IMR-90 (cell line): Measurements from ENCODE around the gene BMP2K. TPM values are rescaled to one million over a fixed set of nuclear protein-coding genes. Genes with fewer than 3 reads are reported as not detected.
"Not testable (repeated sequence)": the region's sequence is repeated elsewhere in the genome, so short reads cannot be mapped to it uniquely, and the experiment has no call there.

Source experiments
- ATAC-seq: fragments of 200-7000 bp; cut with Tn5 transposase; 2 replicates; pipeline ENCODE4 v1.9.1; 2020; ENCODE audit warnings: low read depth, mild to moderate bottlenecking, moderate library complexity
- BruUV-seq: library from RNA; stranded (reverse); fragments of 400-500 nt; replicated peaks from 2 replicates; lab custom pipeline; 2021; lab: Mats Ljungman, UMichigan
- CTCF ChIA-PET: fragments of 300-600 bp; formaldehyde crosslinking; extraction: SDS; loops from one replicate; lab custom pipeline; 2021; ENCODE audit warnings: antibody characterized with exemption; lab: Yijun Ruan, JAX
- POLR2A ChIA-PET: fragments of 300-600 bp; sonication (Branson Sonifier 250); formaldehyde crosslinking; loops from one replicate; lab custom pipeline; 2022; ENCODE audit warnings: antibody characterized with exemption; ENCODE audit not compliant: unreplicated experiment; lab: Charles Lee
- DNase-seq: peaks from one replicate; pipeline ENCODE4 v3.0.0; 2013
- H2AFZ ChIP-seq: replicated peaks from 2 replicates; pipeline ENCODE3; 2013; ENCODE audit warnings: low read length, mild to moderate bottlenecking; ENCODE audit not compliant: poor library complexity
- H2AK5ac ChIP-seq: 2 replicates; pipeline ENCODE4 v1.6.1; 2013; ENCODE audit warnings: low read depth, low read length, inconsistent platforms
- H2AK9ac ChIP-seq: replicated peaks from 2 replicates; pipeline ENCODE3; 2013; ENCODE audit warnings: mild to moderate bottlenecking, low read depth, low read length, moderate library complexity; ENCODE audit not compliant: poor library complexity
- H2BK120ac ChIP-seq: 2 replicates; pipeline ENCODE4 v1.6.1; 2013; ENCODE audit warnings: low read depth, low read length, inconsistent platforms
- H2BK15ac ChIP-seq: 3 replicates; pipeline ENCODE4 v1.6.1; 2013; ENCODE audit warnings: low read depth, low read length, inconsistent platforms
- H2BK20ac ChIP-seq: 2 replicates; pipeline ENCODE4 v1.6.1; 2013; ENCODE audit warnings: low read depth, mild to moderate bottlenecking, inconsistent platforms, low read length, moderate library complexity
- H2BK5ac ChIP-seq: 2 replicates; pipeline ENCODE4 v1.6.1; 2013; ENCODE audit warnings: mild to moderate bottlenecking, low read depth, low read length, inconsistent platforms; ENCODE audit not compliant: poor library complexity, severe bottlenecking
- H3K14ac ChIP-seq: replicated peaks from 2 replicates; pipeline ENCODE4 v1.6.1; 2013; ENCODE audit warnings: low read depth, low read length, inconsistent platforms
- H3K18ac ChIP-seq: 2 replicates; pipeline ENCODE4 v1.6.1; 2013; ENCODE audit warnings: low read depth, low read length, control low read depth
- H3K23ac ChIP-seq: 2 replicates; pipeline ENCODE4 v1.6.1; 2013; ENCODE audit warnings: low read depth, low read length, inconsistent platforms
- H3K27ac ChIP-seq: 2 replicates; pipeline ENCODE4 v1.5.1; 2013; ENCODE audit warnings: mild to moderate bottlenecking, control low read depth, low read length; ENCODE audit not compliant: insufficient read depth
- H3K27me3 ChIP-seq: 2 replicates; pipeline ENCODE4 v1.6.1; 2013; ENCODE audit warnings: low read length; ENCODE audit not compliant: control insufficient read depth, insufficient read depth
- H3K36me3 ChIP-seq: 2 replicates; pipeline ENCODE4 v1.6.1; 2013; ENCODE audit warnings: low read length, mixed read lengths; ENCODE audit not compliant: control insufficient read depth, insufficient read depth
- H3K4ac ChIP-seq: 2 replicates; pipeline ENCODE4 v1.6.1; 2013; ENCODE audit warnings: low read depth, low read length, inconsistent platforms
- H3K4me1 ChIP-seq: 2 replicates; pipeline ENCODE4 v1.6.1; 2013; ENCODE audit warnings: low read length, mixed read lengths; ENCODE audit not compliant: control insufficient read depth, insufficient read depth
- H3K4me2 ChIP-seq: 2 replicates; pipeline ENCODE4 v1.6.1; 2013; ENCODE audit warnings: low read depth, mild to moderate bottlenecking, control low read depth, low read length, moderate library complexity
- H3K4me3 ChIP-seq: 2 replicates; pipeline ENCODE4 v1.5.1; 2013; ENCODE audit warnings: low read depth, mild to moderate bottlenecking, control low read depth, low read length, moderate library complexity; ENCODE audit not compliant: insufficient read depth
- H3K56ac ChIP-seq: 2 replicates; pipeline ENCODE4 v1.6.1; 2013; ENCODE audit warnings: low read length, inconsistent platforms; ENCODE audit not compliant: insufficient read depth; ENCODE audit errors: extremely low read depth
- H3K79me1 ChIP-seq, 2 experiments: 2 replicates each; pipeline ENCODE4 v1.6.1; 2013; ENCODE audit warnings: low read length in 2 of 2, inconsistent platforms in 1 of 2, low read depth in 1 of 2
- H3K9ac ChIP-seq: 2 replicates; pipeline ENCODE4 v1.6.1; 2013; ENCODE audit warnings: low read depth, low read length, control low read depth
- H3K9me1 ChIP-seq: 2 replicates; pipeline ENCODE4 v1.6.1; 2013; ENCODE audit warnings: low read length, inconsistent platforms; ENCODE audit not compliant: insufficient read depth
- H3K9me3 ChIP-seq: 2 replicates; pipeline ENCODE4 v1.6.1; 2013; ENCODE audit warnings: low read length; ENCODE audit not compliant: control insufficient read depth, insufficient read depth
- H4K20me1 ChIP-seq: 2 replicates; pipeline ENCODE4 v1.6.1; 2013; ENCODE audit warnings: low read length, inconsistent platforms; ENCODE audit not compliant: insufficient read depth
- H4K5ac ChIP-seq: 2 replicates; pipeline ENCODE4 v1.6.1; 2013; ENCODE audit warnings: mild to moderate bottlenecking, low read depth, low read length, control low read depth
- H4K8ac ChIP-seq, 2 experiments: 2 replicates each; pipeline ENCODE4 v1.6.1; 2013; ENCODE audit warnings: low read depth in 2 of 2, low read length in 2 of 2, control low read depth in 1 of 2, inconsistent platforms in 1 of 2
- H4K91ac ChIP-seq: 2 replicates; pipeline ENCODE4 v1.6.1; 2013; ENCODE audit warnings: low read depth, low read length, inconsistent platforms; ENCODE audit not compliant: insufficient read depth
- WGBS, 2 experiments: methylation state at CpG; one replicate each; pipeline versions ENCODE4 v1.1.5 to v1.1.7; 2013; ENCODE audit warnings: missing lambda C conversion rate in 2 of 2; ENCODE audit not compliant: insufficient read length in 1 of 2; ENCODE audit errors: extremely low coverage in 2 of 2; 5-methylcytosine and 5-hydroxymethylcytosine counted together
- dilution Hi-C: fragments of 300-500 bp; cut with HindIII; formaldehyde crosslinking; loops from one replicate; pipeline ENCODE4 v1.14.3; 2018; ENCODE audit warnings: low sequenced_read_pairs; ENCODE audit not compliant: unreplicated experiment
- in situ Hi-C: fragments of 300-500 bp; cut with MboI; formaldehyde crosslinking; loops from 3 replicates; pipeline ENCODE4 v1.14.3; 2019; ENCODE audit warnings: low sequenced_read_pairs, inconsistent platforms, mixed read lengths
- intact Hi-C: fragments of 100-400 bp; cut with micrococcal nuclease; formaldehyde crosslinking; loops from 2 replicates; pipeline ENCODE4 v1.10.0; 2022
- polyA plus RNA-seq, 3 experiments: library from polyadenylated mRNA; depleted of rRNA; stranded (reverse); fragments of >200 nt; gene quantifications; 2 replicates each; pipeline ENCODE4 v1.2.3, GENCODE V29; 2012; ENCODE audit warnings: low replicate concordance in 1 of 3
- total RNA-seq: library from RNA; depleted of rRNA; stranded (reverse); fragments of >200 nt; gene quantifications from 2 replicates; pipeline ENCODE4 v1.2.3, GENCODE V29; 2012

Gene BMP2K
- total and polyA plus RNA-seq, 2 of the 4 experiments (the other 2 are of a cell fraction) = 15.8 to 46.1 TPM

GRCh38 chr4:78908974-78909373 lies 132.8 kb downstream of the BMP2K start:
- H2BK15ac ChIP-seq, intact Hi-C loops, CTCF ChIA-PET, H3K36me3 ChIP-seq, H3K4me3 ChIP-seq, H2BK5ac ChIP-seq, H3K9ac ChIP-seq, H2AK9ac ChIP-seq, H2BK20ac ChIP-seq, H3K9me1 ChIP-seq, H3K27ac ChIP-seq, H4K20me1 ChIP-seq, H4K5ac ChIP-seq, H3K27me3 ChIP-seq, H2AFZ ChIP-seq, H3K79me1 ChIP-seq, H3K23ac ChIP-seq, in situ Hi-C loops, H3K56ac ChIP-seq, BruUV-seq, H2AK5ac ChIP-seq, H2BK120ac ChIP-seq, H4K8ac ChIP-seq, H4K91ac ChIP-seq, dilution Hi-C loops, H3K4ac ChIP-seq, H3K4me2 ChIP-seq, DNase-seq, ATAC-seq, H3K4me1 ChIP-seq, H3K14ac ChIP-seq, H3K18ac ChIP-seq, POLR2A ChIA-PET, H3K9me3 ChIP-seq: not testable (repeated sequence)
- WGBS, 2 experiments = no CpG with 5 or more reads among the region's 6 CpGs
